ENCODE data around the gene WDR43. TPM values are rescaled to one million over a fixed set of nuclear protein-coding genes. Genes with fewer than 3 reads are reported as not detected.

Gene WDR43
- polyA plus RNA-seq, 3 donors: 10.1 to 28.3 (median 21.3) TPM

DNA sequence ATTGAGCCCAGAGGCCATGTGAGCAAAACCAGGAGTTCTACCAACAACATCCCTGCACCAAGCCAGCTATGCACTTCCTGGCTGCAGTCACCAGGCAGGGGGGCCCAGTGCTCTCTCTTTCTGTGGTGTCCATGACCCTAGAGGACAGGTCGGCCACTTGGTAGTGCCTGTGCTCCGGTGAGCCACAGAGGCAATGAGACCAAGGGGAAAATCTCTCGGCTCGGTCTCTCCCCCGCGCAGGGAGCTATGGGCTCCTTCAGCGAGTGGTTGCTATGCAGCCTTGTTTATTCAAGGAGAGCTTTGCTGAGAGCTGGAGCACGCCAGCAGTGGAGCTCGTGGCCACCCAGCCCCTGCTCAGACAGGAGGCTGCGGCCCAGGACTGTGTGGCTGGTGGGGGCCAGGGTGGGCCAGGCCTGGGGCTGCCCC lies 86.6 kb downstream of the WDR43 start, which contains the start of gene TOGARAM2:
TSS of gene TOGARAM2 (plus strand) at position 283 of the 426 bp plus-strand sequence. CDS start 13,537 bp downstream, outside the sequence.
- no peak within 1 kb of the TSS for H3K27ac ChIP-seq (ENCODE audit: low read depth, low read length)
- WGBS, 3 donors: 33 to 51% (median 47%) methylated on average over 10 of the region's 10 CpGs

DNA sequence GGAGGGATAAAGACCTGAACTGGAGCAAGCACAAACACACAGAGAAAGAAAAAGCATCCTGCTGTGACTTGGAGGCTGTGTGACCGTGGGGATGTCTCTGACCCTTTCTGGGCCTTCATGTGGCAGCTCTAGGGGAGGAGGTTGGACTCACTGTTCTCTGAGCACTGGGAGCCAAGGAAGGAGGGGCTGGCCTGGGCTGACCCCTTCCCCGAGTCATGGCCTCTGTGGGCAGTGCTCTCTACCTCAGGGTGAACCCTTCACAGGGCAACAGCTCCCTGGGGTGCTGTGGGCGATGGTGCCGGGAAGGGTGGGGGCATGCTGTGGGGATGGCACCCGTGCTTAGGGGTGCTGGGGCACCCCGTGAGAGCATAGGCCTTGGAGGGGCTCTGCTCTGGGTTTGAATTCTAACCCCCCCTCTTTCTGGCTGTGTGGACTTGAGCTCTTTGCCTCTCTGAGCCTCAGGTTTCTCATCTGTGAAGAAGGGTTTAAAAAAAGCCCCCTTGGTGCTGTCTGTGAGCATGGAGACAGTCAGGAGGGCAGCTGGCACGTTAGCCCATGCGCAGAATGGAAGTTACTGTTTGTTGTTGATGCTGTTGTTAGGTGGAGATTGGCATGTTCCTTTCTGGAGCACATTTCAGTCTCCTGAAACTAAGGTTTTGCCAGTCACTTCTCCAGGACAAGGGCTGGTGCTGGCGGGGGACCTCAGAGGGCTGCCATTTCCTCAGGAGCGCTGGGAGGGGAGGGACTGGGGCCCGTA lies 87.3 kb downstream of the WDR43 start:
- H3K27ac ChIP-seq (ENCODE audit: low read depth, low read length): no peak overlapping the region
- 78 to 90% (median 79%) methylated on average over 11 of the region's 11 CpGs for WGBS, 3 donors

DNA sequence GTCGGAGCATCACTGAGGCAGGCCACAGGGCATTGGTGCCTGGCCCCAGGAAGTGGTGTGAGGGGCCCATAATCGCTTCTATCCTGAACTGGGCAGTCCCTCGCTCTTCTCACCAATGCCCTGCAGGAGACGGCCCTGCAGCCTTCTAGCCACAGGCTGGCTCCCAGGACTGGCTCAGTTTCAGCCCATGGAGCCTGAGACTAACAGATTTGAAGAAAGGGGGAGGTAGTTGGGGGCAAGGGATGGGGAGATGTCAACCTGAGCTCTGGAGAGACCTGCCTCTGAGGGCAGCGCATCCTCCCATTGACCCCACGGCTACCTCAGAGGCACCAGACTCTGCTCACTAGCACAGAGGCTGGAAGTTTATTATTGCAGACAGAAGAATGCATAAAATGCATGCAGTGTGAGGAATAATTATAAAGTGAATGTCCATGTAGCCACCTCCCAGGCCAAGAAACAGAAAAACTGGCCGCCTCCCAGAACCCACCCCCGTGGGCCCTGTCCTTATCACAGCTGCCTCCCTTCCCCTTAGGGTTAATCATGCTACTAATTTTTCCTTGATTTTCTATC lies 88.0 kb downstream of the WDR43 start:
- WGBS, 3 donors: 80 to 92% (median 80%) methylated on average over 8 of the region's 8 CpGs
- no peak overlapping the region for H3K27ac ChIP-seq (ENCODE audit: low read depth, low read length)

DNA sequence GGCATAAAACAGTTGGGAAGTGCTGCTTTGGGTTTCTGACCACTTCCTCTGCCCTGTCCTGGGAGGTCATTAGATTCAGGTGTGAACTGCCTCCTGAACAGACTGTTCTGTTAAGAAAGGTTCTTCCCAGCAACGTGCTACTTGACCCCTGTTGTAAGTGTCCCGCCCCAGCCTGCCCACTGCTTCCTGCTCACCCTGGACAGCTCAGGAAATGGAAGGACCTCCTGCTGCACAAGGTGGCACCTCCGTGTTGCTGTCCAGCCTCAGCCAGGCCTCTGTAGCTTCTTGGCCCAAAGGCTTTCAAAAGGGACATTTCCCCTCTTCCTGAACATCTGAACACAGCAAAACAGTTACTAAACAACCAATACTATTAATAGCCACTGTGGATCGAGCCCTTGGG lies 92.0 kb downstream of the WDR43 start:
- 41 to 49% (median 41%) methylated on average over 4 of the region's 4 CpGs for WGBS, 3 donors
- H3K27ac ChIP-seq (ENCODE audit: low read depth, low read length): no peak overlapping the region

DNA sequence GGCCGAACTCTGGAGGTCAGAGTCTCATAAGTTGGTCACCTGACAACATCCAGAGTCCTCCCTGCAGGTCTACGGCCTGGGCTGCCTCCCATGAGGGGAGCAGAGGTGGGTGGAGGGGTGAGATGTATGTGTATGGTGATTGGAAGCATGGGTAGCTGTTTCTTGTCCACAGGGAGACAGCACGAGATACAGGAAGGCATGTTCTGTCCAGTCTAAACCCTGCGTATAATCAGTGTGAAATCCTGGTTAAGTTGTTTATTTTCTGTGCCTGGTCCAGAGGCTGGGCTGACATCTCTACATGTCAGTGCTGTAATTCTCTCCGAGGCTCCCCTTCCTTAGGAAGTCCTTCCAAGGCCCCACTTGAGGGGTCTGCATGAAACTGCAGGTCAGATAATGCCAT lies 95.5 kb downstream of the WDR43 start:
- H3K27ac ChIP-seq (ENCODE audit: low read depth, low read length): no peak overlapping the region
- 81 to 88% (median 84%) methylated on average over 5 of the region's 5 CpGs for WGBS, 3 donors

DNA sequence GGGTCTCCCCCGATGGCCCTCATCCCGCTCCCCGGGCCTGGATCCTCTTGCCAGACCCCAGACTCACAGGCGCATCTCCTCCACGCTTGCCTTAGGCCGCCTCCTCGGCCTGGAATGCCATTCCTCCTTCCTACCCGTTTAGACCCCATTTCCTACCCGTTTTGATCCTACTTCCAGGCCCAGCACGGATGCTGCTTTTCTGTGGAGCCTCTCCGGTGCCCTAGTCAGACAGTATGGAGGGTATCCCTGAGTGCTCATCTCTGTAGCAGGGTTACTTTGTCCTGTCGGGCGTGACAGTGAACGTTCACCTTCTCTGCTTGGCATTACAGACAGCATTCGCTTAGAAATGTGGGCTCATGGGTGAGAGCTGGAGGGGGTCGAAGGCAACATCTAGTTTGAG lies 96.0 kb downstream of the WDR43 start:
- H3K27ac ChIP-seq (ENCODE audit: low read depth, low read length): no peak overlapping the region
- 75 to 89% (median 85%) methylated on average over 16 of the region's 16 CpGs for WGBS, 3 donors

DNA sequence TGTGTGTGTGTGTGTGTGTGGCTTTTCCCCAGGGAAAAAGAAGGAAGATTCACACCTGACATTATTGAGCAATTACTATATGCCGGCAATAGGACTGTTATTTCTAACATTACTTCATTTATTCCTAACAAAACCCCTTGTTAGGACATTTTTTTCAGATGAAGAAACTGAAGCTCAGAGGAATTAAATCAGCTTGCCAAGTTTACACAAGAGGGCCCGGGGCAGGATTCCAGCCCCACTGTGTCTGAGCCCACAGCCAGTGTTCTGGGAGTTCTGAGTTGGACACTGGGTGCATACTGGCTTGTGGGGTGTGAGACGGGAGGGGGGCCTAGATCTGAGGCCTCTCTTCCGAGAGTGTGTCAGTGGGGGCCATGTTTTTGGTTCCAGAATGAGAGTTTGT lies 96.6 kb downstream of the WDR43 start:
- 47 to 80% (median 61%) methylated on average over 4 of the region's 4 CpGs for WGBS, 3 donors

DNA sequence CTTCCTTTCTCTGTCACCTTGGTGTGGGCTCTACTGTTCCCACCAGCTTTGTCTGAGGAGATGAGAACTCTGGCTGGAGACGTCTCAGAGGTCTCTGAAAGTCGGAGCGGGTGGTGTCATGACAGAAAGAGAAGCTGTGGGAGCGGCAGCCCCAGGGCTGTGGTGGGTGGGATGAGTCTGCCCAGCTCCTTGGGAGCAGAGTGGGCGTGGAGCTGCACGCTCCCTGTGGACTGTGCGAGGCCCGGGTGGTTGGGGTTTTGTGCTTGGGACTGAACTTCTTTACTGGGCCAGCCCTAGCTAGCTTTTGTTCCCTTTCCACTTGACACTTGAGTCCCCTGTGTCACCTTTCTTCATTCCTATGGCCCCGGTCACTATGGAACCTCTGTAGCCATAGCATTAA lies 97.0 kb downstream of the WDR43 start:
- H3K27ac ChIP-seq (ENCODE audit: low read depth, low read length): no peak overlapping the region
- WGBS, 3 donors: 80 to 84% (median 81%) methylated on average over 9 of the region's 9 CpGs

More for the DNA sequence above, 96.6 kb downstream of the WDR43 start:
- H3K27ac ChIP-seq (ENCODE audit: low read depth, low read length): no peak overlapping the region

DNA sequence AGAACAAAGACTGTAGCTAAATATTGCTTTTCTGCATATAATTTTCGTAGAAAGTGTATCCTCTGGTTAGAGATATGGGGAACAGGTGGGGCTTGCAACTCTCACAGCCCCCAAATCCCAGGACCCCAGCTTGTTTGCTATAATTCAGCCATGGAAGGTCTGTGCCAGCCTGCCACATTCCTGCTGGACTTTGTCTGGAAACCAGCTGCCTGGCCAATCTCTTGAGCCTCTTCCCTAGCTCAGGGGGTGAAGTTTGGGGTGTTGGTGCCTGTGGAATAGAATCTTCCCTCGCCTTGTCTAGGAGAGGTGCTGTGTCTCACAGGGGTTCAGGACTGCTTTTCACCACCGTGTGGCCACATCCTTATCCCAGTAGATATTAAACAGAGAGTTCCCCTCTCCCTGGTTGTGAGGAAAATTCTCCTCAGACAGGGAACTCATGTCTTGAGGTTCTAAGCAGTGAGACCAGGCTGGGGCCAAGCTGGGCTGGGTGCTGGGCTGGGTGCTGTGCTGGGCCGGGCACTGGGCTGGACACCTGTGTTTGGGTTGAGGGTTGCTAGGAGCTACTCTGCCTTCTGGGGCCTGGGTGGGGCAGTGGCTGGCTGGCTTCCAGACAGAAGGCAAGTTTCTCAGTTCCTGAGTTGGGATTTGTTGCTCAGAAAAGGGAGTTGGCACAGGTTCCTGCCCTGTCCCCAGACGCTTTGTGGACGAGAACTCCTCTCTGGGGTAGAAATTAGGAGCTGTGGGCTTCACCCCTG lies 98.9 kb downstream of the WDR43 start:
- no peak overlapping the region for H3K27ac ChIP-seq (ENCODE audit: low read depth, low read length)
- WGBS, 3 donors: 52 to 78% (median 64%) methylated on average over 6 of the region's 6 CpGs

DNA sequence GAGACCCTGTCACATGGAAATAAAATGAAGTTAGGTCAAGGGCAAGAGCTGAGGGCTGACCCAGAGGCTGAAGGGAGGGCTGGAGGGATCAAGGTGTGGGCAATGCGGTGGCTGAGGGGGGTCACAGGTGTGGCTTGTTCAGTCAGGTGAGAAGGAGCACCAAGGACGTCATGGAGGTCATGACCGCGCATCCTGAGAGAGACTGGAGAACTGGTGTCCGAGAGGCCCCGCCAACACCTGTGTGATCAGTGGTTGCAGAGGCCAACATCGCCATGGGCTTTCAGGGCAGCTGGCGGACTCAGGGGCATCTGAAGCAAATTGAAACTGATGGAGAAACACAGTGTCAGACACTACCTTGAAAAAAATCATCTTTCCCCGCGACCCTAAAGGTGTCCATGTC lies 99.6 kb downstream of the WDR43 start:
- WGBS, 3 donors: 92 to 96% (median 95%) methylated on average over 10 of the region's 10 CpGs
- no peak overlapping the region for H3K27ac ChIP-seq (ENCODE audit: low read depth, low read length)

DNA sequence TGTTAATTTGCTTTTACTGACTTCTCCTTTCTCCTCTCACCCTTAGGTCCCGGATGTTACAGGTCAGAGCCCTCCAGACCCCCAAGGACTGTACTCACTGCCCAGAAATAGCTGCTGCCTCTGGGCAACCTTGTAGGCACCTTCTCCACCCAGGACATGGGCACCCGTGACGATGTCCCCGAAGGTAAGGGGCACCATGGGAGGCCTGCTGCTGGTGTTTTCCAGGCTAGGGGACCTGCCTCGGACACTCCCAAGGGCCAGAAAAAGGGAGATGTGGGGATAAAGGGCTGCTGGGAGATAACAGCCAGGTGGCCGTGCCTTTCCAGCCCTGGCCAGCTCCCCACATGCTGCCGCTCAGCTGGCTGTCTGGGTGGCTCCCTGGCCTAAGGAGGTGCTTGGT lies 100.2 kb downstream of the WDR43 start:
- WGBS, 3 donors: 78 to 89% (median 81%) methylated on average over 7 of the region's 7 CpGs
- no peak overlapping the region for H3K27ac ChIP-seq (ENCODE audit: low read depth, low read length)

DNA sequence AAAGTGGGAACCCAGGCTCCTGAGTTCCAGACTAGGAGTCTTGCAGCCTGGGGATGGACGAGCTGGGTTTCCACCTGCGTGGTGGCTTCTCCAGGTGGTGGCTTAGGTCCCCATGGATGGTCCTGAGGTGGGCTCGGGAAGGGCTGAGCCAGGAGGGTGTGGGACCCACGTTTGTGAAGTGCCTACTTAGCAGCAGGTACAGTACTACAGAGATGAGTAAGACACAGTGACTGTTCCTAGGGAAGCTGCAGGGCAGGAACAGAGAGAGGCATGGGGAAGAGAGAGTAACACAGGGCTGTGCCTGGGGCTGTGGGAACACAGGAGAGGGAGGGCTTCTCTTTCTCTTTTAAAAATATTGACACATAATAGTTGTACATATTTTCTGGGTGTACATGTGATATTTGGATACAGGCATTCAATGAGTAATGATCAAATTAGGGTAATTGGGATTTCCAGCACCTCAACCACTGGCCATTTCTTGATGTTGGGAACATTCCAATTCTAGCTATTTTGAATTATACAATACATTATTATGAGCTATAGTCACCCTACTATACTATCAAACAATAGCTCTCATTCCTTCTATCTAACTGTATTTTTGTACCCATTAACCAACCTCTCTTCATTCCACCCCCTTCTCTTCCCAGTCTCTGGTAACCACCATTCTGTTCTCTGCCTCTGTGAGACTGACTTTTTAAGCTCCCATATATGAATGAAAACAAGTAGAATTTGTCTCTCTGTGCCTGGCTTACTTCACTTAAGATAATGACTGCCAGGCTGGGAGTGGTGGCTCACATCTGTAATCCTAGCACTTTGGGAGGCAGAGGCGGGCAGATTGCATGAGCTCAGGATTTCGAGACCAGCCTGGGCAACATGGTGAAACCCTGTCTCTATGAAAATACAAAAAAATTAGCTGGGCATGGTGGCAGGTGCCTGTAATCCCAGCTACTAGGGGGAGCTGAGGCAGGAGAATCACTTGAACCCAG lies 101.6 kb downstream of the WDR43 start:
- H3K27ac ChIP-seq (ENCODE audit: low read depth, low read length): no peak overlapping the region
- WGBS, 3 donors: 76 to 81% (median 79%) methylated on average over 6 of the region's 6 CpGs

DNA sequence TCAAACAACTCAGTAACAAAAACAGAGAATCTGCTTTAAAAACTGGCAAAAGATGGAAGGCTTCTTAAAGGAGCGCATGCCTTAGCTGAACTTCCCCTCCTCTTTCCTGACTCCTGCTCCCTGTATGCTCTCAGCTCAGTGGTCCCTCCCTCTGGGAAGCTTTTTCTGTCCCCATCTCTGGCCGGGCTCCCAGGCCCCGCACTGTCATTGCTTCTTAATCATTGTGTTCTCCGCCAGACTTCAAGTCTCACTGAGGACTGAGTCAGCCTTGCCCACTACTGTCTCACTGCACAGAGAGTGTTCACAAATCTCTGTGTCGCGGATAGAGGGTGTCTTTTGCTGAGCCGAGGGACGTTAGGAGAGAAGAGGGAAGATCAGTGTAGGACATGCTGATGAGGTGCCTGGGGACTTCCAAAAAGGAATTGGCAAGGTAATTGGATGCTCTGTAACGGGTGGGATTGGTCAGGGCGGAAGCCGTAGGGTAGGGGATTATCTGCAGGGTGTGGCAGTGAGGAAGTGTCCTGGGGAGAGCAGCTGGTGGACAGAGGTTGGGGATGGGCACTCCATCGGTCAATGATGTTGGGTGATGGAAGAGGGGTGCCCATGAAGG lies 102.9 kb downstream of the WDR43 start:
- H3K27ac ChIP-seq (ENCODE audit: low read depth, low read length): no peak overlapping the region
- WGBS, 3 donors: 56 to 81% (median 61%) methylated on average over 12 of the region's 12 CpGs

Other genes starting within 250 kb of the WDR43 start
- 100 to 1,000 TPM in 1 of 3 donors, 10 to 100 TPM in 2; 25.6 to 110 (median 44.9) TPM for gene PPP1CB, start 142.8 kb upstream of the WDR43 start, polyA plus RNA-seq
- gene SPDYA, start 83.8 kb upstream of the WDR43 start, polyA plus RNA-seq: not detected
- 10 to 100 TPM in 2 of 3 donors, 1 to 10 TPM in 1; 5.0 to 21.5 (median 10.5) TPM for gene TRMT61B, start 24.4 kb upstream of the WDR43 start, polyA plus RNA-seq
- gene TOGARAM2, start 86.6 kb downstream of the WDR43 start, polyA plus RNA-seq: 1 to 10 TPM in 1 of 3 donors, under 1 TPM in 2; 0.30 to 3.0 (median 0.31) TPM
- under 1 TPM; 0.01 to 0.11 (median 0.07) TPM for gene PCARE, start 179.9 kb downstream of the WDR43 start, polyA plus RNA-seq
- 10 to 100 TPM in 2 of 3 donors, 1 to 10 TPM in 1; 4.9 to 20.4 (median 11.3) TPM for gene CLIP4, start 220.7 kb downstream of the WDR43 start, polyA plus RNA-seq

All from adipose tissue (tissue), 3 donors.